A549 (cell line): ENCODE data around the gene MEIOC. TPM values are rescaled to one million over a fixed set of nuclear protein-coding genes. Genes with fewer than 3 reads are reported as not detected.

ENCODE experiments used
- ATAC-seq, 2 experiments: fragments of 200-7000 bp in 1 of 2; fragments of >200 bp in 1 of 2; cut with Nextera tagmentation in 1 of 2; cut with Tn5 transposase in 1 of 2; 3 replicates each; pipeline versions ENCODE4 v1.8.0 to v1.9.1; 2018 to 2020; ENCODE audit warnings: mild to moderate bottlenecking in 1 of 2, moderate library complexity in 1 of 2
- CTCF ChIA-PET: fragments of 300-600 bp; sonication (Branson Sonifier 250); formaldehyde crosslinking; extraction: SDS; loops from one replicate; lab custom pipeline; 2021; ENCODE audit warnings: antibody characterized with exemption, inconsistent platforms; lab: Yijun Ruan, JAX
- POLR2A ChIA-PET: fragments of 350-600 bp; formaldehyde crosslinking; extraction: SDS; loops from one replicate; lab custom pipeline; 2021; ENCODE audit warnings: antibody characterized with exemption, inconsistent platforms; lab: Yijun Ruan, JAX
- DNase-seq, 2 experiments: peaks; one replicate each; pipeline versions ENCODE4 v3.0.0 to v3.0.0-alpha.2; 2011 to 2016; ENCODE audit warnings: low read depth in 1 of 2, low spot score in 1 of 2
- FAIRE-seq: peaks from 2 replicates; lab custom pipeline; 2011; peaks lifted over from hg19 to GRCh38; lab: Jason Lieb, UNC
- H3K27ac ChIP-seq, 2 experiments: fragments of >200 bp; sonication (Bioruptor Twin); formaldehyde crosslinking; 3 replicates each; pipeline ENCODE4 v1.5.1; 2016 to 2017
- H3K4me1 ChIP-seq: fragments of >200 bp; sonication (Bioruptor Twin); formaldehyde crosslinking; 3 replicates; pipeline ENCODE4 v1.6.1; 2016
- H3K4me2 ChIP-seq: fragments of >200 bp; sonication (Bioruptor Twin); formaldehyde crosslinking; 3 replicates; pipeline ENCODE4 v1.6.1; 2016
- H3K4me3 ChIP-seq: fragments of >200 bp; sonication (Bioruptor Twin); formaldehyde crosslinking; 3 replicates; pipeline ENCODE4 v1.5.1; 2016
- H3K9me3 ChIP-seq: fragments of >200 bp; sonication (Bioruptor Twin); formaldehyde crosslinking; 3 replicates; pipeline ENCODE4 v1.6.1; 2016
- BHLHE40 ChIP-seq: IDR thresholded peaks from 2 replicates; pipeline ENCODE4 v1.6.1; 2012; ENCODE audit warnings: low read depth, low read length, inconsistent platforms
- CBX8 ChIP-seq: fragments of 200-600 bp; sonication (generic); IDR thresholded peaks from 2 replicates; pipeline ENCODE4 v1.6.1; 2016
- CHD2 ChIP-seq: fragments of 150-350 bp; IDR thresholded peaks from 2 replicates; pipeline ENCODE4 v1.6.1; 2014; ENCODE audit warnings: low read length; ENCODE audit not compliant: partially characterized antibody
- CHD4 ChIP-seq: fragments of 200-600 bp; sonication (generic); IDR thresholded peaks from 2 replicates; pipeline ENCODE4 v1.6.1; 2016; ENCODE audit warnings: antibody characterized with exemption, mild to moderate bottlenecking, borderline replicate concordance
- EHF ChIP-seq: fragments of 250-450 bp; sonication (Bioruptor Pico); IDR thresholded peaks from 2 replicates; pipeline ENCODE4 v1.5.0; 2020; ENCODE audit warnings: mild to moderate bottlenecking
- EP300 ChIP-seq, 2 experiments: fragments of >200 bp; sonication (Bioruptor Twin); formaldehyde crosslinking; IDR thresholded peaks; 2 replicates in 1 of 2; 3 replicates in 1 of 2; pipeline ENCODE4 v1.6.1; 2016 to 2017
- HOXA7 ChIP-seq: fragments of 250-450 bp; sonication (Bioruptor Pico); IDR thresholded peaks from 2 replicates; pipeline ENCODE4 v1.5.0; 2020; ENCODE audit warnings: mild to moderate bottlenecking, moderate library complexity
- KDM5A ChIP-seq: fragments of 200-600 bp; sonication (generic); IDR thresholded peaks from 2 replicates; pipeline ENCODE4 v1.6.1; 2016; ENCODE audit warnings: antibody characterized with exemption, mild to moderate bottlenecking
- MAZ ChIP-seq: fragments of 150-350 bp; IDR thresholded peaks from 2 replicates; pipeline ENCODE4 v1.6.1; 2014; ENCODE audit warnings: antibody characterized with exemption, low read depth, low read length, borderline replicate concordance
- NFE2L2 ChIP-seq: fragments of 150-350 bp; conservative IDR thresholded peaks from 2 replicates; pipeline ENCODE4 v1.6.1; 2014; ENCODE audit warnings: low read length
- POLR2A ChIP-seq: IDR thresholded peaks from 2 replicates; pipeline ENCODE4 v1.6.1; 2012; ENCODE audit warnings: mild to moderate bottlenecking, low read length
- RARB ChIP-seq: fragments of 250-450 bp; sonication (Bioruptor Pico); IDR thresholded peaks from 2 replicates; pipeline ENCODE4 v1.8.0; 2021; ENCODE audit warnings: mild to moderate bottlenecking, moderate library complexity
- RNF2 ChIP-seq: fragments of 200-600 bp; sonication (generic); IDR thresholded peaks from 2 replicates; pipeline ENCODE4 v1.6.1; 2016; ENCODE audit warnings: low read depth, mild to moderate bottlenecking, antibody characterized with exemption, moderate library complexity, borderline replicate concordance
- SREBF2 ChIP-seq: fragments of 450-650 bp; IDR thresholded peaks from 2 replicates; pipeline ENCODE4 v1.6.1; 2014; ENCODE audit warnings: mild to moderate bottlenecking, moderate library complexity
- ZC3H11A ChIP-seq: fragments of 450-650 bp; IDR thresholded peaks from 2 replicates; pipeline ENCODE4 v1.6.1; 2014; ENCODE audit warnings: antibody characterized with exemption, mild to moderate bottlenecking
- ZFP36 ChIP-seq: fragments of 450-650 bp; IDR thresholded peaks from 2 replicates; pipeline ENCODE4 v1.6.1; 2014; ENCODE audit warnings: borderline replicate concordance; ENCODE audit not compliant: partially characterized antibody
- ZSCAN20 ChIP-seq: fragments of 250-450 bp; sonication (Bioruptor Pico); IDR thresholded peaks from 2 replicates; pipeline ENCODE4 v1.8.0; 2022; ENCODE audit warnings: mild to moderate bottlenecking, moderate library complexity
- WGBS: methylation state at CpG from one replicate; pipeline ENCODE4 v1.1.6; 2017; ENCODE audit errors: missing lambda C conversion rate; 5-methylcytosine and 5-hydroxymethylcytosine counted together
- polyA plus RNA-seq, 4 experiments: library from polyadenylated mRNA; depleted of rRNA in 3 of 4; stranded (reverse); fragments of >200 nt; fragmentation: RNase III in 1 of 4; extraction: RNeasy Plus Mini Kit Qiagen cat#74134 plus additional on column Dnase treatment in 1 of 4; gene quantifications; 2 replicates in 3 of 4; 3 replicates in 1 of 4; pipeline ENCODE4 v1.2.3, GENCODE V29; 2011 to 2017
- TF ChIP-seq, protein P1 (sequence below): fragments of >200 bp; sonication (Bioruptor Twin); formaldehyde crosslinking; IDR thresholded peaks from 3 replicates; pipeline ENCODE4 v1.6.1; 2016
- TF ChIP-seq, protein P2 (sequence below): fragments of 450-650 bp; IDR thresholded peaks from 2 replicates; pipeline ENCODE4 v1.6.1; 2014; ENCODE audit warnings: antibody characterized with exemption
- TF ChIP-seq, protein P3 (sequence below): fragments of 250-450 bp; sonication (Bioruptor Pico); IDR thresholded peaks from 2 replicates; pipeline ENCODE4 v1.5.0; 2021; ENCODE audit warnings: mild to moderate bottlenecking, moderate library complexity, borderline replicate concordance
- TF ChIP-seq, protein P4 (sequence below): IDR thresholded peaks from 2 replicates; pipeline ENCODE4 v1.6.1; 2012

MEIOC gene
- polyA plus RNA-seq, 2 of the 4 experiments (the other 2 are of a cell fraction) = 5.9 to 18.2 TPM

DNA sequence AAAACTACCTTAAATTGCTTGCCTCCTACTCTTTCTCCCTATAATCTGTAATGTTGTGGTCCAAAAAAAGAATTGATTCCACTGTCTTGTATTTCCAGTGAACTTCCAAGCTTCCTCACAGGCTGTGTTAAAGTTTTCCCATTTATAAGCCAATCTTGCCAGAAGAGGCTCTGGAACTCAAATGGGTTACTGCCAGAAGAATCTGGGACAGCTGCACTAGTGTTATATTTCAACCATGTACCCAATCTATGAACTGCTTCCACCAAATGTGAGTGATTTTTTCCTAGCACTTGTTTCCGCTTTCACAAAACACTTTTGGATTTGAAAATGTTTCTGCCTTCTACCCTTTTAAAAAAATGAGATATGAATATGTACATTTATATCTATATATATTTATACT, 31.5 kb downstream of the MEIOC start:
- 0 out of 3 replicates have a peak overlapping the region, but pooled peaks have one; percentile 92 for H3K4me2 ChIP-seq
- DNase-seq (no peak), ATAC-seq (no peak), FAIRE-seq (no peak)
- peaks cover 21% of the 10 kb centered on the region for H3K4me1 ChIP-seq
- CTCF ChIA-PET = interaction anchor here (0.6 to 3.2 kb wide), 7 partner anchors 9 to 220 kb away, joined by 3 to 24 read pairs (median 3); partner anchors contain the start of gene MEIOC
- POLR2A ChIA-PET = interaction anchor here (0.7 kb wide), 1 partner anchor 21 kb away, joined by 5 read pairs; no protein-coding TSS in a partner anchor
- H3K4me3 ChIP-seq = no peak overlapping the region
- no peaks in the 10 kb centered on the region for H3K9me3 ChIP-seq
- WGBS = 95% methylated on average over 1 of the region's 1 CpG
- no peak for TF ChIP-seq HOXA7
- TF ChIP-seq, protein P1, sequence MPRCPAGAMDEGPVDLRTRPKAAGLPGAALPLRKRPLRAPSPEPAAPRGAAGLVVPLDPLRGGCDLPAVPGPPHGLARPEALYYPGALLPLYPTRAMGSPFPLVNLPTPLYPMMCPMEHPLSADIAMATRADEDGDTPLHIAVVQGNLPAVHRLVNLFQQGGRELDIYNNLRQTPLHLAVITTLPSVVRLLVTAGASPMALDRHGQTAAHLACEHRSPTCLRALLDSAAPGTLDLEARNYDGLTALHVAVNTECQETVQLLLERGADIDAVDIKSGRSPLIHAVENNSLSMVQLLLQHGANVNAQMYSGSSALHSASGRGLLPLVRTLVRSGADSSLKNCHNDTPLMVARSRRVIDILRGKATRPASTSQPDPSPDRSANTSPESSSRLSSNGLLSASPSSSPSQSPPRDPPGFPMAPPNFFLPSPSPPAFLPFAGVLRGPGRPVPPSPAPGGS = no peak
- TF ChIP-seq EHF = no peak
- TF ChIP-seq ZFP36 = no peak
- TF ChIP-seq KDM5A = no peak
- TF ChIP-seq, protein P2, sequence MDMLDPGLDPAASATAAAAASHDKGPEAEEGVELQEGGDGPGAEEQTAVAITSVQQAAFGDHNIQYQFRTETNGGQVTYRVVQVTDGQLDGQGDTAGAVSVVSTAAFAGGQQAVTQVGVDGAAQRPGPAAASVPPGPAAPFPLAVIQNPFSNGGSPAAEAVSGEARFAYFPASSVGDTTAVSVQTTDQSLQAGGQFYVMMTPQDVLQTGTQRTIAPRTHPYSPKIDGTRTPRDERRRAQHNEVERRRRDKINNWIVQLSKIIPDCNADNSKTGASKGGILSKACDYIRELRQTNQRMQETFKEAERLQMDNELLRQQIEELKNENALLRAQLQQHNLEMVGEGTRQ = no peak
- TF ChIP-seq CHD2 = no peak
- no peak for TF ChIP-seq RNF2
- TF ChIP-seq CHD4 = no peak
- no peak for TF ChIP-seq BHLHE40
- no peak for TF ChIP-seq CBX8
- TF ChIP-seq RARB (CRISPR knock-in tag) = no peak
- TF ChIP-seq, protein P3, sequence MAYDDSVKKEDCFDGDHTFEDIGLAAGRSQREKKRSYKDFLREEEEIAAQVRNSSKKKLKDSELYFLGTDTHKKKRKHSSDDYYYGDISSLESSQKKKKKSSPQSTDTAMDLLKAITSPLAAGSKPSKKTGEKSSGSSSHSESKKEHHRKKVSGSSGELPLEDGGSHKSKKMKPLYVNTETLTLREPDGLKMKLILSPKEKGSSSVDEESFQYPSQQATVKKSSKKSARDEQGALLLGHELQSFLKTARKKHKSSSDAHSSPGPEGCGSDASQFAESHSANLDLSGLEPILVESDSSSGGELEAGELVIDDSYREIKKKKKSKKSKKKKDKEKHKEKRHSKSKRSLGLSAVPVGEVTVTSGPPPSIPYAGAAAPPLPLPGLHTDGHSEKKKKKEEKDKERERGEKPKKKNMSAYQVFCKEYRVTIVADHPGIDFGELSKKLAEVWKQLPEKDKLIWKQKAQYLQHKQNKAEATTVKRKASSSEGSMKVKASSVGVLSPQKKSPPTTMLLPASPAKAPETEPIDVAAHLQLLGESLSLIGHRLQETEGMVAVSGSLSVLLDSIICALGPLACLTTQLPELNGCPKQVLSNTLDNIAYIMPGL (CRISPR knock-in tag) = no peak
- TF ChIP-seq POLR2A = no peak
- TF ChIP-seq ZSCAN20 = no peak
- no peak for TF ChIP-seq NFE2L2
- no peak for TF ChIP-seq ZC3H11A
- no peak overlapping the region for H3K27ac ChIP-seq

DNA sequence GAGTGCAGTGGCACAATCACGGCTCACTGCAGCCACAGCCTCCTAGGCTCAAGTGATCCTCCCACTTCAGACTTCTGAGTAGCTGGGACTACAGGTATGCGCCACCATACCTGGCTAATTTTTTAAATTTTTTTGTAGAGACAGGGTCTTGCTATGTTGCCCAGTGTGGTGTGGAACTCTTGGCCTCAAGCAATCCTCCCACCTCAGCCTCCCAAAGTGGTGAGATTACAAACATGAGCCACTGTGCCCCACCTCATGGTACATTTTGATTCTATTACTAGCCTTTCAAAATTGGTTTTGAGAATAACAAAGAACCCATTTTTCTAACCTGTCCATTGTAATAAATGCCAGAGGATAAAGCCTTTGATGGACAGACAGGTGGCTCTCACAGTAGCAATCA, 31.9 kb downstream of the MEIOC start:
- POLR2A ChIA-PET = interaction anchor here (0.8 to 2.3 kb wide), 4 partner anchors 13 to 88 kb away, joined by 3 to 13 read pairs (median 4); partner anchors contain the start of gene DBF4B
- no peak for FAIRE-seq
- TF ChIP-seq SREBF2 = no peak
- no peak for TF ChIP-seq EP300 (IDR thresholded peaks at IDR 0.05)
- TF ChIP-seq, protein P4, sequence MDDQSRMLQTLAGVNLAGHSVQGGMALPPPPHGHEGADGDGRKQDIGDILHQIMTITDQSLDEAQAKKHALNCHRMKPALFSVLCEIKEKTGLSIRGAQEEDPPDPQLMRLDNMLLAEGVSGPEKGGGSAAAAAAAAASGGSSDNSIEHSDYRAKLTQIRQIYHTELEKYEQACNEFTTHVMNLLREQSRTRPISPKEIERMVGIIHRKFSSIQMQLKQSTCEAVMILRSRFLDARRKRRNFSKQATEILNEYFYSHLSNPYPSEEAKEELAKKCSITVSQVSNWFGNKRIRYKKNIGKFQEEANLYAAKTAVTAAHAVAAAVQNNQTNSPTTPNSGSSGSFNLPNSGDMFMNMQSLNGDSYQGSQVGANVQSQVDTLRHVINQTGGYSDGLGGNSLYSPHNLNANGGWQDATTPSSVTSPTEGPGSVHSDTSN = no peak
- TF ChIP-seq MAZ = no peak
- TF ChIP-seq CHD4 = no peak
- ATAC-seq = no peak
- CTCF ChIA-PET = interaction anchor here (0.9 to 3.2 kb wide), 4 partner anchors 9 to 154 kb away, joined by 3 to 24 read pairs (median 3); no protein-coding TSS in a partner anchor
- H3K4me2 ChIP-seq = peak overlapping the region; percentile 92
- H3K4me3 ChIP-seq = peak overlapping the region; percentile 67
- DNase-seq = no peak
- H3K9me3 ChIP-seq = no peaks in the 10 kb centered on the region
- WGBS = 85% methylated on average over 2 of the region's 2 CpGs
- no peak overlapping the region for H3K27ac ChIP-seq
- H3K4me1 ChIP-seq = peaks cover 21% of the 10 kb centered on the region
